GM10266 (cell line): ENCODE measurements around the gene AOC1.

Source experiments
- DNase-seq: peaks from one replicate; pipeline ENCODE4 v3.0.0; 2012; ENCODE audit errors: extremely low spot score
- TF ChIP-seq, protein P1 (sequence below): IDR thresholded peaks from 2 replicates; pipeline ENCODE4 v1.5.1; 2012; ENCODE audit warnings: mild to moderate bottlenecking, low read depth; ENCODE audit not compliant: control insufficient read depth, insufficient read depth; ENCODE audit errors: missing control alignments

Gene AOC1

GRCh38 chr7:150835702-150836280 is 16.5 kb upstream of the AOC1 start:
- DNase-seq: no peak
- TF ChIP-seq, protein P1, sequence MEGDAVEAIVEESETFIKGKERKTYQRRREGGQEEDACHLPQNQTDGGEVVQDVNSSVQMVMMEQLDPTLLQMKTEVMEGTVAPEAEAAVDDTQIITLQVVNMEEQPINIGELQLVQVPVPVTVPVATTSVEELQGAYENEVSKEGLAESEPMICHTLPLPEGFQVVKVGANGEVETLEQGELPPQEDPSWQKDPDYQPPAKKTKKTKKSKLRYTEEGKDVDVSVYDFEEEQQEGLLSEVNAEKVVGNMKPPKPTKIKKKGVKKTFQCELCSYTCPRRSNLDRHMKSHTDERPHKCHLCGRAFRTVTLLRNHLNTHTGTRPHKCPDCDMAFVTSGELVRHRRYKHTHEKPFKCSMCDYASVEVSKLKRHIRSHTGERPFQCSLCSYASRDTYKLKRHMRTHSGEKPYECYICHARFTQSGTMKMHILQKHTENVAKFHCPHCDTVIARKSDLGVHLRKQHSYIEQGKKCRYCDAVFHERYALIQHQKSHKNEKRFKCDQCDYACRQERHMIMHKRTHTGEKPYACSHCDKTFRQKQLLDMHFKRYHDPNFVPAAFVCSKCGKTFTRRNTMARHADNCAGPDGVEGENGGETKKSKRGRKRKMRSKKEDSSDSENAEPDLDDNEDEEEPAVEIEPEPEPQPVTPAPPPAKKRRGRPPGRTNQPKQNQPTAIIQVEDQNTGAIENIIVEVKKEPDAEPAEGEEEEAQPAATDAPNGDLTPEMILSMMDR: no peak

GRCh38 chr7:150838965-150839650 is 13.2 kb upstream of the AOC1 start:
- DNase-seq: no peak
- TF ChIP-seq, protein P1: no peak

DNA sequence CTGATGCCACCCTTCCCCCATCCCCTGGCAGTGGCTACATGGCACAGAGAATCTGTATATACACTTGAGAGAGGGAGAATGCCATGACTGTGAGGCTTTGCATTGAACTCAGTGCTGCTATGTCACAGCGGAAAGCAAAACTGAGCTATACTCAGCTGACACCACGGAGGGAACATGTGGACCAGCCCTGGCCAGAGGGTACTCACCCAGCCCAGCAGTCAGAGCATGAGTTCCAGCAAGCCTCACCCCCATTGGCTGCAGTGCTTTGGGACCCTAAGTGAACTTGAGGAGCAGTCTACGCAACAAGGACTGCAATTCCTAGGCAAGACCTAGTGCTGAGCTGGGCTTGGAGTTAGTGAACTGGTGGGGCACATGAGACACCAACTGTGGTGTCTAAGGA is 10.3 kb upstream of the AOC1 start:
- DNase-seq: no peak
- TF ChIP-seq, protein P1: no peak

DNA sequence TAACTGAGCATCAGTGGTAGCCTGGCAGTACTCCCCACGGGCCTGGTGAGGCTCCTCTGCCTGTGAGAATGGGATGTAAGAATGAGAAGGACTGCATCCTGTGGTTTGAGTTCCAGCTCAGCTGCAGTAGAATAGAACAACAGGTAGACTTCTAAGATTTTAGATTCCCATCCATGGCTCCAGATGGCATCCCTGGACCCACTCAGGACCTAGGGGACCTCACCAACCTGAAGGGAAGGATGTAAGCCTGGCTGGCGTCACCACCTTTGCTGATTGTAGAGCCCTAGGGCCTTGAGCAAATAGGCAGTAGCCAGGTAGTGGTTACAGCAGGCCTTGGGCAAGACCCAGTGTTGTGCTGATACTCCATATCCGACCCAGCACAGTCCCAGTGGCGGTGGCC is 9.6 kb upstream of the AOC1 start:
- DNase-seq: no peak
- TF ChIP-seq, protein P1: no peak

DNA sequence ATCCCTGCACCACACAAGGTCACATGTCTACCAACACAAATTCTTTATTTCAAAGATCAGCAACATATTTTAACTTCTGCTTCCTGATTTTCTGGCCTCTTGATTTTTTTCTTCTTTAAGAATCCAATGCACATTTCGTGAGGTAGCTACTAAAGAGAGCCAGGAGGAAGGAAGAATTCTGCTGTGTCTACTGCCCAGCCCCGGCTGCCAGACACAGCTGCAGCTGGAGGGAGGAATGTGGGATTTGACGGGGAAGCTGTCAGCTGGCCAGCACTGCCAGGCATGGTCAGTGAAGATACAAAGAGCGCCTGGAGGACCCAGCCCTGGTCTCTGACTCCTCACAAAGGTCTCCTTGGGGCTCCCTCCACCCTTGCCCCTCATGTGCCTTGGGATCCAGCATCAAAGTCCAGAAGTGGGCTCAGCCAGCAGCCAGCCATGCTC is 6.9 kb upstream of the AOC1 start:
- no peak for DNase-seq
- TF ChIP-seq, protein P1: no peak

GRCh38 chr7:150846291-150847115 is 5.8 kb upstream of the AOC1 start:
- TF ChIP-seq, protein P1: no peak
- no peak for DNase-seq
